Subcutaneous abdominal adipose tissue (tissue), 5 donors: Measurements from ENCODE around the gene NBPF19.
"Not testable (repeated sequence)": the region's sequence is repeated elsewhere in the genome, so short reads cannot be mapped to it uniquely, and the experiment has no call there.

Source experiments
- H3K27ac ChIP-seq: one replicate; pipeline ENCODE4 v1.7.0; 2013; ENCODE audit warnings: low read depth, mild to moderate bottlenecking, inconsistent platforms, low read length, moderate library complexity
- H3K27me3 ChIP-seq, 5 donors: one replicate each; pipeline ENCODE4 v1.7.0; 2013; ENCODE audit warnings: low read length in 5 of 5, inconsistent platforms in 1 of 5; ENCODE audit not compliant: control insufficient read depth in 5 of 5, insufficient read depth in 4 of 5
- H3K36me3 ChIP-seq, 5 donors: one replicate each; pipeline ENCODE4 v1.7.0; 2013; ENCODE audit warnings: low read length in 5 of 5; ENCODE audit not compliant: control insufficient read depth in 5 of 5, insufficient read depth in 5 of 5
- H3K4me1 ChIP-seq, 5 donors: one replicate each; pipeline ENCODE4 v1.7.0; 2013; ENCODE audit warnings: low read length in 5 of 5, mild to moderate bottlenecking in 3 of 5, moderate library complexity in 1 of 5; ENCODE audit not compliant: control insufficient read depth in 5 of 5, insufficient read depth in 5 of 5
- H3K4me3 ChIP-seq, 5 donors: one replicate each; pipeline ENCODE4 v1.7.0; 2013; ENCODE audit warnings: low read length in 5 of 5, low read depth in 1 of 5
- H3K9ac ChIP-seq, 5 donors: one replicate each; pipeline ENCODE4 v1.7.0; 2013; ENCODE audit warnings: low read length in 5 of 5, mild to moderate bottlenecking in 4 of 5, moderate library complexity in 3 of 5
- H3K9me3 ChIP-seq, 5 donors: one replicate each; pipeline ENCODE4 v1.7.0; 2013; ENCODE audit warnings: low read length in 5 of 5; ENCODE audit not compliant: control insufficient read depth in 5 of 5
- donor health status: healthy.
- donor health status: healthy.
- donor health status: healthy.
- donor health status: healthy.
- donor health status: healthy.

Gene NBPF19, protein sequence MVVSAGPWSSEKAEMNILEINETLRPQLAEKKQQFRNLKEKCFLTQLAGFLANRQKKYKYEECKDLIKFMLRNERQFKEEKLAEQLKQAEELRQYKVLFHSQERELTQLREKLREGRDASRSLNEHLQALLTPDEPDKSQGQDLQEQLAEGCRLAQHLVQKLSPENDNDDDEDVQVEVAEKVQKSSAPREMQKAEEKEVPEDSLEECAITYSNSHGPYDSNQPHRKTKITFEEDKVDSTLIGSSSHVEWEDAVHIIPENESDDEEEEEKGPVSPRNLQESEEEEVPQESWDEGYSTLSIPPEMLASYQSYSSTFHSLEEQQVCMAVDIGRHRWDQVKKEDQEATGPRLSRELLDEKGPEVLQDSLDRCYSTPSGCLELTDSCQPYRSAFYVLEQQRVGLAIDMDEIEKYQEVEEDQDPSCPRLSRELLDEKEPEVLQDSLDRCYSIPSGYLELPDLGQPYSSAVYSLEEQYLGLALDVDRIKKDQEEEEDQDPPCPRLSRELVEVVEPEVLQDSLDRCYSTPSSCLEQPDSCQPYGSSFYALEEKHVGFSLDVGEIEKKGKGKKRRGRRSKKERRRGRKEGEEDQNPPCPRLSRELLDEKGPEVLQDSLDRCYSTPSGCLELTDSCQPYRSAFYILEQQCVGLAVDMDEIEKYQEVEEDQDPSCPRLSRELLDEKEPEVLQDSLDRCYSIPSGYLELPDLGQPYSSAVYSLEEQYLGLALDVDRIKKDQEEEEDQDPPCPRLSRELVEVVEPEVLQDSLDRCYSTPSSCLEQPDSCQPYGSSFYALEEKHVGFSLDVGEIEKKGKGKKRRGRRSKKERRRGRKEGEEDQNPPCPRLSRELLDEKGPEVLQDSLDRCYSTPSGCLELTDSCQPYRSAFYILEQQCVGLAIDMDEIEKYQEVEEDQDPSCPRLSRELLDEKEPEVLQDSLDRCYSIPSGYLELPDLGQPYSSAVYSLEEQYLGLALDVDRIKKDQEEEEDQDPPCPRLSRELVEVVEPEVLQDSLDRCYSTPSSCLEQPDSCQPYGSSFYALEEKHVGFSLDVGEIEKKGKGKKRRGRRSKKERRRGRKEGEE (N-terminal part only)

DNA sequence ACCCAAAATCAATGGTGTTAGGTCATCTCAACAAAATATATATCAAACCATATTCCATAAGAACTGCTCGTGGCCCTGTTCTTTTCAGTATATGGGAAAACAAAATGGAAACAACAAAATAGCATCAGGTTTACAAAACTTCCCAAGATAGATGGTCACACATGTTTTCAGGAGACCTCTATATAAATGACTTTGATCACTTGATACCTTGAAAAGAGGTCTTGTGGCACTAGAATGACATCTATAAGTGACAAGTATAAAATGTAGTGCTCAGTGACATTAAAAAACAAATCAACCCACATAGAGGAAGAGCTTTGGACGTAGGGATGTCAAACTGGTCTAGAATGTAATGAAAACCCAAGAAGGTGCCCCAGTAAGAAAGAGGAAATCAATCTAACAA, at the start of gene NBPF19:
NBPF19 (plus strand) TSS at position 301 of the 400 bp plus-strand sequence. CDS start 888 bp downstream, outside the sequence.
- not testable (repeated sequence) for H3K4me1 ChIP-seq, H3K4me3 ChIP-seq, H3K27ac ChIP-seq, H3K27me3 ChIP-seq, H3K9me3 ChIP-seq, H3K36me3 ChIP-seq, H3K9ac ChIP-seq

- not testable (repeated sequence) for H3K27me3 ChIP-seq, H3K9ac ChIP-seq, H3K4me1 ChIP-seq, H3K27ac ChIP-seq, H3K4me3 ChIP-seq, H3K9me3 ChIP-seq, H3K36me3 ChIP-seq
Measured at GRCh38 chr1:149428317-149428716, 46.5 kb upstream of the NBPF19 start.

- H3K27ac ChIP-seq, result peak overlapping the region; percentile 41
Measured at GRCh38 chr1:149445451-149445850, 29.4 kb upstream of the NBPF19 start.

GRCh38 chr1:149452196-149452595, 22.6 kb upstream of the NBPF19 start:
- not testable (repeated sequence) for H3K4me1 ChIP-seq, H3K27ac ChIP-seq, H3K4me3 ChIP-seq, H3K36me3 ChIP-seq, H3K9ac ChIP-seq, H3K9me3 ChIP-seq, H3K27me3 ChIP-seq

More at GRCh38 chr1:149445451-149445850, 29.4 kb upstream of the NBPF19 start:
- not testable (repeated sequence) for H3K9me3 ChIP-seq, H3K36me3 ChIP-seq, H3K4me1 ChIP-seq, H3K9ac ChIP-seq, H3K4me3 ChIP-seq, H3K27me3 ChIP-seq

DNA sequence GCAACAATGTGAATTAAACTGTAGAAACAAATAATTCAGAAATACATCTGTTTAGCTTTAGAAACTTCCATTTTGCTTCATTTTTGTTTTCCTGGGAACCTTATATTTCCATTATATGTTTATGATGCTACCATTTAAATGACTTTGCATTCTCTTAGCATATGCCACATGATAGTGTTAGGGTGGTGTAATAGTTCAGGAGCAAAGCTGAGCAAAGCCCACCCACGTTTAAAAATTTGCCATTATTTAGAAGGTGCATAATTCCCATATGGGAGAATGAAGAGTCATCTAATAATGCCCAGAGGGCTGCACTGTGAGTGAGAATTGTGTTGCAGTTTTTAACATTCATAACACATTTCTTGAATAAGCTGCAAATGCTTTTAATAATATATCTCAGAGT, 22.2 kb upstream of the NBPF19 start:
- not testable (repeated sequence) for H3K27me3 ChIP-seq, H3K9me3 ChIP-seq, H3K4me3 ChIP-seq, H3K27ac ChIP-seq, H3K4me1 ChIP-seq, H3K36me3 ChIP-seq, H3K9ac ChIP-seq

DNA sequence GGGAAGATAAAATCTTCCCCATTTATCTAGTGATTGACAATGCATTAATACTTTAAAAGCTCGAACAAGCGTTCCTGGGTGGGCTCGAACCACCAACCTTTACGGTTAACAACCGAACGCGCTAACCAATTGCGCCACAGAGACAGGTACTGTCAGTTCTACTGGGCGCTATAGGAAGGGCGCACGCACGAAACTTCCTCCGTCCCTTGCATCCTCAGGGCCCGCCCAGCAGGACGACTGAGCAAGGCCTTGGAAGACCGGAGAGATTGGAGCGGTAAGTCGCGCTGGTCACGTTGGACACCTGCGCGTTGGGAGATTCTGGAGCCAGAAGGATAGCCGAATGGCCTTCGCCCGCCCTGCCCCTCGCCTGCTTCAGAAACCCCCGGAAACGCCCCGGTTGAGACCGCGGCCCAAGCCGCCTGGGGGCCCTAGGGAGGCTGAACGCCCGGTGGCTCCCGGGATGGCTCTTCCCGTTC, 83.5 kb downstream of the NBPF19 start:
- H3K27me3 ChIP-seq, H3K9ac ChIP-seq, H3K4me1 ChIP-seq, H3K27ac ChIP-seq, H3K9me3 ChIP-seq, H3K36me3 ChIP-seq: not testable (repeated sequence)
- H3K4me3 ChIP-seq, result peak overlapping the region; percentile 31 to 62 (median 42)

DNA sequence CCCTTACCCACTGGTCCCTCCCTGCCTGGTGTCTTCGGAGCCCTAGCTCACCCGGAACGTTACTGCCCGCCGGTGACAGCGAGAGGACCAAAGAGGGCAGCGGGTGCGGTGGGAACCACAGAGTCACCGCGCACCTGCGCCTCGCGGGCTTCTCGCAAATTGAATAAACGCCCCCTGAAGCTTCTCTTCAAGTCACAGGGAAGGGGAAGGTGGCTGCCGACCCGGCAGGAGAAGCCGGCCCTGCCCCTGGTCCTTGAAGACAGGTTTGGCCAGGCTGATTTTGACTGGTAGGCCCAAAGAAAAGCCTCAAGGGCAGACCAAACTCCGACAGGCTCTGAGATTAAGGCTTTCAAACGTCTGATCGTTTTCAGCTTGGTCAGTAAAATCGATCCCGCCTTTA, 87.0 kb downstream of the NBPF19 start:
- not testable (repeated sequence) for H3K27ac ChIP-seq, H3K36me3 ChIP-seq, H3K9me3 ChIP-seq, H3K4me1 ChIP-seq, H3K4me3 ChIP-seq, H3K9ac ChIP-seq, H3K27me3 ChIP-seq

DNA sequence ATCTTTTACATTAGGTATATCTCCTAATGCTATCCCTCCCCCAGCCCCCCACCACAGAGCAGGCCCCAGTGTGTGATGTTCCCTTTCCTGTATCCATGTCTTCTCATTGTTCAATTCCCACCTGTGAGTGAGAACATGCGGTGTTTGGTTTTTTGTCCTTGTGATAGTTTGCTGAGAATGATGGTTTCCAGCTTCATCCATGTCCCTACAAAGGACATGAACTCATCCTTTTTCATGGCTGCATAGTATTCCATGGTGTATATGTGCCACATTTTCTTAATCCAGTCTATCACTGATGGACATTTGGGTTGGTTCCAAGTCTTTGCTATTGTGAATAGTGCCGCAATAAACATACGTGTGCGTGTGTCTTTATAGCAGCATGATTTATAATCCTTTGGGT, 90.6 kb downstream of the NBPF19 start:
- not testable (repeated sequence) for H3K27ac ChIP-seq, H3K4me3 ChIP-seq, H3K9me3 ChIP-seq, H3K36me3 ChIP-seq, H3K4me1 ChIP-seq, H3K9ac ChIP-seq, H3K27me3 ChIP-seq

DNA sequence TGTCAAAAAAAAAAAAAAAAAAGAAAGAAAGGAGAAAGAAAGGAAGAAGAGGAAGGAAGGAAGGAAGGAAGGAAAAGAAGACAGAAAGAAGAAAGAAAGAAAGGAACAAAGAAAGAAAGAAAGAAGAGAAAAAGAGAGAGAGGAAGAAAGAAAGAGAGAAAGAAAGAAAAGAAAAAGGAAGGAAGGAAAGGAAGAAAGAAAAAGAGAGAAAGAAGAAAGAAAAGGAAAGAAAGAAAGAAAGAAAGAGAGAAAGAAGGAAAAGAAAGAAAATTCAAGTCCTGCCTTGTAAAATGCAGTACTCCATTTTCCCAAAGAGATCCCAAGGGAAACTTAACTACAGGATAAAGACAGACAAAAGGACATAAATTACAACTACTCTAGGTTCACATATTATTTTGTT, 97.9 kb downstream of the NBPF19 start:
- H3K4me3 ChIP-seq, H3K9me3 ChIP-seq, H3K27ac ChIP-seq, H3K36me3 ChIP-seq, H3K27me3 ChIP-seq, H3K9ac ChIP-seq, H3K4me1 ChIP-seq: not testable (repeated sequence)

DNA sequence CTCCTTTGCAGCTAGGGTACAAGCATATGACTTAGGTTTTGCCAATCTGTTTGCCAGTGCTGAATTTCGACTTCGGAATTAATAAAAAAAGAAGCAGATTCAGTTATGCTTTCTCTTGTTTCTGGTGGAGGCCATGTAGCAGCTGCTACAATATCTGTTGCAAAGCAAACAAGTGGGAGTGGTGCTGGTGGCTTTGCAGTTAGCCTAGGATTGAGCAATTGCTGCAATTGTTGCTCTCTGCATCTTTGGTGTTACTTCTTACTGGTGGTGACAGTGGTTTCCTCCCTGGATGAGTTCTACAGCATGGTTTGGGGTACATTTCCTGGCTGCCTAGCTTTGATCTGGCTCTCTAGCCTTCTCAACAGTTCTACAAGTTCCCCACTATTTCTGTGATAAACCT, 110.7 kb downstream of the NBPF19 start:
- H3K27ac ChIP-seq, H3K4me1 ChIP-seq, H3K4me3 ChIP-seq, H3K9ac ChIP-seq, H3K36me3 ChIP-seq, H3K9me3 ChIP-seq, H3K27me3 ChIP-seq: not testable (repeated sequence)
